GM20000 (cell line): ENCODE measurements around the gene STYK1.

Experiments
- DNase-seq: peaks from one replicate; pipeline ENCODE4 v3.0.0; 2012; ENCODE audit warnings: low spot score
- CTCF ChIP-seq: IDR thresholded peaks from 2 replicates; pipeline ENCODE4 v1.5.1; 2012; ENCODE audit warnings: mild to moderate bottlenecking, control low read depth; ENCODE audit errors: extremely low read depth, missing control alignments

The STYK1 gene

GRCh38 chr12:10718279-10718821 lies 44.5 kb upstream of the STYK1 start:
- no peak for DNase-seq

DNA sequence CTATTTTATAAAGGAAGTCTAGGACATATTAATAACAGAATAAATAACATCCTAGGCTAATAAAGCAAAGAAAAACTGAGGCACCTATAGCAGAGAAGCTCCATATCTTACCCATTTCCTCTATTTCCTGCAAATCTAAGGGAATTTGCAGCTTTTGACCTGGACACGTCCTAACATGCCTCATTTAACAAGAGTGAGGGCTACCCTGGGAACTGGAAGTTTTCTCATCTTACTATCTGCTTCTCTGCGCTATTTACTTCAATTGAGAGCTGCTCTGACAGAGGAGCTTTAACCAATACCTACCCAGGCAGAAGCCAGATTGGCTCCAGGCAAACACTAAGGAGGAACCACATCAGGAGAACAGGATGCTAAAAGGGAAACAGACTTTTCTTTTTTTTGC lies 43.6 kb upstream of the STYK1 start:
- TF ChIP-seq CTCF = no peak
- DNase-seq = no peak

More at GRCh38 chr12:10718279-10718821, 44.5 kb upstream of the STYK1 start:
- TF ChIP-seq CTCF = no peak

- DNase-seq = no peak
- TF ChIP-seq CTCF = no peak
Measured at GRCh38 chr12:10716704-10717315, 43.0 kb upstream of the STYK1 start.

- TF ChIP-seq CTCF = no peak
- DNase-seq = no peak
Measured at GRCh38 chr12:10716277-10716676, 42.4 kb upstream of the STYK1 start.

DNA sequence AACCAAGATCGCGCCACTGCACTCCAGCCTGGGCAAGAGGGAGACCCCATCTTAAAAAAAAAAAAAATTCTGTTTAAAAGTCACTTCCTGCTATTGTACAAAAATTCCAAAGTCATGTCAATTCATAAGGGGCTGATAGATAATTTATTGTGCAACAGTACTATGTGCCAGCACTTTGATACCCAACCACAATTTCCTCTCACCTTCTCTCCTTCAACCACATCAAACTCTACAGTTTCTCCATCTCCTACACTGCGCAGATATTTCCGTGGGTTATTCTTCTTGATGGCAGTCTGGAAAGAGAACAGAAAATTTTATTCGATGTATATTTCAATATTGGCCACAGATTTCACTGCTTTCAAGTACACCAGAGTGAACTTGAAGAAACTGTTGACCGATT lies 41.6 kb upstream of the STYK1 start:
- no peak for DNase-seq
- no peak for TF ChIP-seq CTCF

- no peak for TF ChIP-seq CTCF
- DNase-seq = no peak
Measured at GRCh38 chr12:10709808-10710207, 36.0 kb upstream of the STYK1 start.

DNA sequence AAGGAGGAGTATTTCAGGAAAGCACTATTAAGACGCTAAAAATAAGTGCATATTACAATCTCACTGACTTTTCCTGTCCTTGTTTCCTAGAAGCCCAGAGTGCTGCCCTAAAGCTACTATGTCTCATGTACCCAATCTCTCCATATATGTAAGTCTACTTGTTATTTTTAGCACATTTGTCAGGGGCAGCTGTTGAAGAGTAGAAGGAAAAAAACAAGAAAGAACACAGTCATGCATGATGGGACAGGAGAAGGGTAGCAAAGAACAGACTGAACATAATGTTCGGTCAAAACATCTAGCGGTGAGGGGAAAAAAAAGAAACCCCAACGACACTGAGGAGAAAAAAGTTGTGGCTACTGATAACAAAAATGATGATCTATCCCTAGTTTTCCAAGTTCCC lies 35.0 kb upstream of the STYK1 start:
- no peak for DNase-seq

More for the DNA sequence above, 35.0 kb upstream of the STYK1 start:
- TF ChIP-seq CTCF = no peak
